ENCODE data around the gene GRK1.

GRK1 gene

DNA sequence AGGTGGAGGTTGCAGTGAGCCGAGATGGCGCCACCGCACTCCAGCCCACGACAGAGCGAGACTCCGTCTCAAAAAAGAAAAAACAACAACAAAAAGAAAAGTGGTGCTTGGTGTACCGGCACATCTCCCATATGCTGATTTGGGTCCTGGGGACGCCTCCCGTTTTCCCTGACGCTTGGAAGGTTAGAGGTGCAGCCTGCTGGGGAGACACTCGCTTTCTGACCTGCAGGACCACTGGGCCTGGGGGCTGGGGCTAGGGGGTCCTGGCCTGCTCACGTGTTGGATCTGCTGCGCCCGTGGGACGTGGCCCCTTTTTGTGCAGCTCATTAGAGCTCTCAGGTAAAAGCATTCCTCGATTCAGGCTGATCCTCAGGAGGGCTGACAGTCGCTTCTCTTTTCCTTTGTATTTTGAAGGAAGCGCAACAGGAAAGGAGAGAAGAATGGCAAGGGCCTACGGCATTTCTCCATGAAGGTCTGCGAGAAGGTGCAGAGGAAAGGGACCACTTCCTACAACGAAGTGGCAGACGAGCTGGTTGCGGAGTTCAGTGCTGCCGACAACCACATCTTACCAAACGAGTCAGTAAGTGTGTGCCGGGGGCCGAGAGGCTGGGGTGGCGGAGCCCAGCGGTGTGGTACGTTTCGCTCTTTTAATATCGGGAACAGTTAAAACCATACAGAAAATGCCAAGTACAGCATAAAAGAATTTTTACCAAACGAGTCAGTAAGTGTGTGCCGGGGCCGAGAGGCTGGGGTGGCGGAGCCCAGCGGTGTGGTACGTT lies 34.1 kb upstream of the GRK1 start:
- DNase-seq (ENCODE audit: low spot score) = no peak

- DNase-seq (ENCODE audit: low spot score) = no peak
Observed at GRCh38 chr13:113633485-113633873, 33.5 kb upstream of the GRK1 start.

DNA sequence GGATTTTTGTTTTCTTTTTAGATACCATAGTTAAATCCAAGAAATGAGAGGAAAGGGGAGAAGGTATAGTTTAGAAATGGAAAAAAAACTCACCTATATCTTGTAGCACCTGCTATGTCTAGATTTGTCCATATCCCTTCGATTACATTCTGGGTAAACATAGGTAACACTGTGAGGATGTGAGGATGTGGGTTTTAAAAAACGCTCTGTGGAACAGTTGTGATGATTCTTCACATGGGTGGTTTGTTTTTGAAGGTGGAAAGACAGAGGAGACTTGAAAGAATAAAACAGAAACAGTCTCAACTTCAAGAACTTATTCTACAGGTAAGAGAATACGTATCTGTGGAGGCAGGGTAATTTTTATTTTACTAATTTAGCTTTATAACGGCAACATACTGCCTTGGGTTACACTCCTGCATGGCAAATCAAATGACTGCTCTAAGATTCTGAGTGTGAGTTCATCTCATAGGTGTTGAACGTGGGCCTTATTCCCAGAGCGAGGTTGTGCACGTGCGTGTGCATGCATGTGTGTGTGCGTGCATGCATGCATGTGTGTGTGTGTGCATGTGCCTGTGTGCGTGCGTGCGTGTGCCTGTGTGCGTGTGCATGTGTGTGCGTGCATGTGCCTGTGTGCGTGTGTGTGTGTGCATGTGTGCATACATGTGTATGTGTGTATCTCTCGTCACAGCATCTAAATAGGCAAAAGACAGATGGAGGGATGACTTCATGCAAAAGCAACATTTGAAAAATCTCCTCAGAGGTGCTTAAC lies 32.6 kb upstream of the GRK1 start:
- DNase-seq (ENCODE audit: low spot score) = no peak

GRCh38 chr13:113635048-113635420 lies 32.0 kb upstream of the GRK1 start:
- no peak for DNase-seq (ENCODE audit: low spot score)

DNA sequence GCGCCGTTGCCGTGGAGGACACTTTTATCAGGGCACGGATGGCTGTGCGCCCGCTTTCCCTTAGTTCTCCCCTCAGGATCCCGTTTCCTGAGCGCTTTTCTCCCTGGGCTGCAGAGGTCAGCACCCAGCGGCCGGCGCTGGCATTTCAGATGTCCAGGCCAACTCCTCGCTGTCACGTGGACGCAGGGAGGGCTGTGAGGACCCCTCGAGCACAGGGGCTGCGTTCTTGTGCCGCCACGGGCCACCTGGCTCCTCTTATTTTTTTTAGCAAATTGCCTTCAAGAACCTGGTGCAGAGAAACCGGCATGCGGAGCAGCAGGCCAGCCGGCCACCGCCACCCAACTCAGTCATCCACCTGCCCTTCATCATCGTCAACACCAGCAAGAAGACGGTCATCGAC lies 31.3 kb upstream of the GRK1 start:
- no peak for DNase-seq (ENCODE audit: low spot score)

DNA sequence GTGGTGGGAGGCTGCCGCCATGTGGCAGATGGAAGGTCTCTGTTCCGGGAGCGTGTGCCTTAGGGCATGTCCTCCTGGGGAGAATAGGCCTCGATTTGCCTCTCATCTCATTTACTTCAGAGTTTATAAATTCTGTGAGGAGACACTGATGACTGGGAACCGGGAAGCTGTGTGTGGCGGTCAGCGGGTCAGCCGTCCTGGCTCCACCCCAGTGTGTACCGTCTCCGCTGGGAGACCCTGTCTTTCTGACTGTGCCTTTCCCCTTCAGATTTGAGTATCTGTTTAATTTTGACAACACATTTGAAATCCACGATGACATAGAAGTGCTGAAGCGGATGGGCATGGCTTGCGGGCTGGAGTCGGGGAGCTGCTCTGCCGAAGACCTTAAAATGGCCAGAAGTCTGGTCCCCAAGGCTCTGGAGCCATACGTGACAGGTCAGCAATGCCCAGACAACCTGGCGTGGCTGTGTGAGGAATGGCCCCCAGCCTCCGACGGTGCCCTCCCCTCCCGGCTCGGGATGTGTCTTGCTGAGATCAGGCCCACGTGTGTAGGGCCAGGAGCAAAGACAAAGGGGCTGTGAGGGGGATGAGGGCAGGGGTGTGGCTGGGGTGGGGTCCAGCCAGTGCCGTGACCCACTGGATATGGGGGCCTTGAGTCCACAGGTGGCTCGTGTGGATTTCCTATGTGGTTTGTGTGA lies 30.6 kb upstream of the GRK1 start:
- DNase-seq (ENCODE audit: low spot score) = no peak

DNA sequence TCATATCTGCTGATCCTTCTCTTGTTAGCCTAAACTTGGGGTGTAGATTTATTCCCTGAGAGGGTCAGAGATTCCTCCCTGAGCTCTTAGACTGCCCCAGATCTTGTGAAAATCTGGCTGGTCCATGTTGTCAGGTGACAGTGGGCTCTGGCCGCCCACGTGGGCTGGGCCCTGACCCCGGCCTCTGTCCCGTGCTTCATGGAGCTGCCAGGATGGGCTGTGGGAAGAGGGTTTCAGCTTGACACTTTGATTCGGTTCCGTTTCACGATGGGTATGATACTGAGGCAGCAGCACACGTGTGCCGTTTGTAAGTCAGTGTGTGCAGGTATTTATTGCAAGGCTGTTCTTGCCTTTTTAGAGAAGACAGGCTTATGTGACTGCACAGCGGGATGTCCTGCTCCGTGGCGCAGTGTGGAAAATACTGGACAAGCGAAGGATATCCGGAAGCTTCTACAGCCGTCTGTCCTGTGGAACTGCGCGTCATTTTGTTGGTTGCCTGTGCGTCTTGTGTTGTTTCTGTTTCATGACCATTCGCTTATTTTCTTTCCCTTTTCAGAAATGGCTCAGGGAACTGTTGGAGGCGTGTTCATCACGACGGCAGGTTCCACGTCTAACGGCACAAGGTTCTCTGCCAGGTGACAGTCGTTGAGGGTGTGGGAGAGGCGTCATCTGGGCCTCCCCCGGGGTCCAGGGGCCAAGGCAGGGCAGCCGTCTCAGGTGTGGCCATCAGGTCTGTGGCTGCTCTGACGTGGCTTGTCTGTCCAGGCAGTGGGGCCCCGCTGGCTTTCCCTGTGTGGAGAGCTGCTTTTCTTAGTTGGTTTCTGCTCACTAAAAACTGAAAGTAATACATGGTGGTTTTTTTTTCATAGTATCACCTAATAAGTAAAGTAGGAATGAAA lies 29.5 kb upstream of the GRK1 start:
- no peak for DNase-seq (ENCODE audit: low spot score)

GRCh38 chr13:113638173-113638746 lies 28.8 kb upstream of the GRK1 start:
- no peak for DNase-seq (ENCODE audit: low spot score)

- DNase-seq (ENCODE audit: low spot score) = no peak
Observed at GRCh38 chr13:113638806-113639205, 28.2 kb upstream of the GRK1 start.

DNA sequence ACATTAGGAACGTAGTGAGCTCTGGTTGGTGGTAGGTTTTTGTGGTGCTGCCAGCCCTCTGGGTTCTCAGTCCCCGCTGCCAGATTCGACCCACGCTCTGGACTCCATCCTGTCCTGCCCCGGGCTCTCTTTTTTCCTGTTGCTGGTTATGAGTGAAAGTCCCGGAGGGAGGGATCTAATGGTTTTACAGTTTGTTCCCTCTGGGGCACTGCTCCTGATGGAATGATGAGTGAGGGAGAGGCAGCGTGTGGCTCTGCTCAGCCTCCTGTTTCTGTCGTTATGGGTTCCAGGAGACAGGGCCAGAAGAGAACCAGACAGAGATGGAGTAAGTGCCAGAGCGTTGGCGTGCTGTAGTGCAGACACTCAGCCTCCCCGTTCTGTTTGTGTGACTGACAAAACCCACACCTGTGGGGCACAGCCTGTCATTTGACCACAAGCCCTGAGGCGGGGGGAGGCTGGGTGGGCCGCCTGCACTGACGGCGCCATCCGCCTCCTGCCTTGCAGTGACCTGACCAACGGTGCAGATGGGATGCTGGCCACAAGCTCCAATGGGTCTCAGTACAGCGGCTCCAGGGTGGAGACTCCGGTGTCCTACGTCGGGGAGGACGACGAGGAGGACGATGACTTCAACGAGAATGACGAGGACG lies 27.3 kb upstream of the GRK1 start:
- no peak for DNase-seq (ENCODE audit: low spot score)

GRCh38 chr13:113641426-113641825 lies 25.6 kb upstream of the GRK1 start:
- DNase-seq (ENCODE audit: low spot score) = no peak

DNA sequence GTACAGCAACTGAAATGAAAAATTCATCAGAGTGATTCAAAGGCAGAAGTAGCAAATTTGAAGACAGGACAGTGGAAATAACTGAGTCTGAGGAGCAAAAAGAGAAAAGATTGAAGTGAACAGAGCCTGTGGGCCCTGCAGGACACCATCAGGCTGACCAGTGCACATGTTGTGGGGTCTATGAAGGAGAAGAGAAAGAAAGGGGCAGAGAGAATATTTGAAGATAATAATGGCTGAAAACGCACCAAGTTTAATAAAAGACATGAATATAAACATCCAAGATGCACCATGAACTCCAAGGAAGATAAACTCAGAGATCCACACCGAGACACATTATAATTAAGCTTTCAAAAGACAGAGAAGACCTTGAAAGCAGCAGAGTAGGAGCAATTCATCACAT lies 24.5 kb upstream of the GRK1 start:
- DNase-seq (ENCODE audit: low spot score) = no peak

DNA sequence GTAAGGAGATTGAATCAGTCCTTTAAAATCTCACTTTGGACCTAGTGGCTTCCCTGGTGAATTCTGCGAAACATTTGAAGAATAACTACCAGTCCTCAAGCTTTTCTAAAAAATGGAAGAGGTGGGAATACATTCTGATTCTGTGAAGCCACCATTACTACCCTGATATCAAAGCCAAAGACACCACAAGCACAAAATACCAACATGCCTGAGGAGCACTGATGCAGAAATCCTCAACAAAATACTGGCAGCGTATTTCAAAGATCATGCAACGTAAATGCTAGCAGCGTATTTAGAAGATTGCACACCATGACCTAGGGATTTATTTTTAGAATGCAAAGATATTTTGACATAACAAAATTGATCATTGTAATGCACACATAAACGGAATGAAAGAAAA lies 23.4 kb upstream of the GRK1 start:
- no peak for DNase-seq (ENCODE audit: low spot score)

DNA sequence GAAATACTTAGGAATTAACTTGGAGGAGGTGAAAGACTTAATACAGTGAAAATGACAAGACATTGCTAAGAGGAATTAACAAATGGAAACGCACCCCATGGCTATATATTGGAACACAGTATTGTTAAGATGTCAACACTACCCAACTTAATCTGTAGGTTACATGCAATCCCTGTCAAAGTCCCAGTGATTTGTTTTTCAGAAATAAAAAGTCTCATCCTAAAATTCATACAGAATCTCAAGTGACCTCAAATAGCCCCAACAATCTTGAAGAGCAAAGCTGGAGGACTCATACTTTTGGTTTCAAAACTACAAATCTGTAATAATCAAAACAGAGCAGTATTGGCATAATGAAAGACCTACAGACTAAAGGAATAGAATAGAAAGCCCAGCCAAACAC lies 22.2 kb upstream of the GRK1 start:
- DNase-seq (ENCODE audit: low spot score) = no peak

GRCh38 chr13:113645329-113645728 lies 21.7 kb upstream of the GRK1 start:
- no peak for DNase-seq (ENCODE audit: low spot score)

GRCh38 chr13:113646376-113646775 lies 20.6 kb upstream of the GRK1 start:
- no peak for DNase-seq (ENCODE audit: low spot score)

DNA sequence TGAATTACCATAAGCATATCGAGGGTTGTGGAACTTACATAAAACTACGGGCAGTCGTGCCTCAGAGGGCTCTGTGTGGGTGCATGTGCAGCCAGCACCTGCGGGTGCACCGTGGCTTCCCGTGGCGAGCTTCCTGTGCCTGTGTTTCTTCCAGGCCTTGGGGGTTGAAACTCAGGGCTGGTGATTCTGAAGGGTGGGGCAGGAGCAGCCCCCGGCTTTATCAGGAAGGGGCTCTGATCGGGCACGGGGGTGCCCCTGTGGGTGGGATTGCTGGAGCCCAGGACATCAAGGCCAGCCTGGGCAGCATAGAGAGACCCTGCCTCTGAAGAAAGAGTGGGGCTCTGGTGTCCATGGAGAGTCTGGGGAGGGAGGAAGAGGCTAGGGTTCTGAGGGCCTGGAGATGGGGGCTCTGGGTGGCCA lies 20.1 kb upstream of the GRK1 start:
- DNase-seq (ENCODE audit: low spot score) = no peak

GRCh38 chr13:113647351-113648215 lies 19.4 kb upstream of the GRK1 start:
- DNase-seq (ENCODE audit: low spot score) = no peak

DNA sequence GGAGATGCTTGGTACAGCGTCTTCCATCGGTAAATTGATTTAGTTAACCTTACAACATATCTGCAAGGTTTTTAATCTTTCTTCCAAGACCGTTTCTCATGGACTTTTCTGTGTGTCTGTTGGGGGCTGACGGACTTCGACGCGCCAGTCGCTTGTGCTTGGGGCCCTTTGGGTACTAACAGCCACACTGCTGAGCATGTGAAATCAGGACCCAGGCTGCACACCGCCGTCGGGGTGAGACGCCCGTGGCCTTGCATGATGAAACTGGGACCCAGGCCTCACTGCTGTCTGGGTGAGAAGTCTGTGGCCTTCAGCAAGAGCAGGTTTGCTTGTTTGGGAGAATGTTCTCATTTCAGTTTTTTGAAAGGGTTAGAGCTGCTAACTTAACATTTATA lies 18.8 kb upstream of the GRK1 start:
- no peak for DNase-seq (ENCODE audit: low spot score)

DNA sequence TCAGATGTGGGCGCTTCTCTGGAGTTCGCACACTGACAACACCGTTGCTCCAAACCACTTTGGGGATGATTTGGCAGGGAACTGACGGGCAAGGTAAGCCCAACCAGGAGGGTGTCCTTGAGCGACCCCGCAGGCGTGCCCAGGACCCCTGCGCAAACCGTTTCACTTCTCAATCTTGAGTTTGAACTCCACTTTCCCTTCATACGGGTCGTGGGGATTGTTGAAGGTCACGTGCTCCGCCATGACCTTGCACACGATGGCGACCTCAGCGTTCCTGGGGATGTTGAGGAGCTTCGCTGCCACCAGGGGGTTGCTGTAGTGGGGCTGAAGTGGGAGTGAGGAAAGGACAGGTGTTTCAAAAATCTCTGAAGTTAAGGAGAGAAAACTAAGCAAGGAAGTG lies 17.8 kb upstream of the GRK1 start:
- no peak for DNase-seq (ENCODE audit: low spot score)

Measured in CD4-positive, alpha-beta T cell treated with Interleukin-2 at 100 ng/mL for 4 hours (primary cell).